A549 (cell line): Measurements from ENCODE around the gene PRG3. TPM values are rescaled to one million over a fixed set of nuclear protein-coding genes. Genes with fewer than 3 reads are reported as not detected.
"Not testable (repeated sequence)": the region's sequence is repeated elsewhere in the genome, so short reads cannot be mapped to it uniquely, and the experiment has no call there.

ENCODE experiments used
- ATAC-seq, 2 experiments: fragments of 200-7000 bp in 1 of 2; fragments of >200 bp in 1 of 2; cut with Nextera tagmentation in 1 of 2; cut with Tn5 transposase in 1 of 2; 3 replicates each; pipeline versions ENCODE4 v1.8.0 to v1.9.1; 2018 to 2020; ENCODE audit warnings: mild to moderate bottlenecking in 1 of 2, moderate library complexity in 1 of 2
- CTCF ChIA-PET: fragments of 300-600 bp; sonication (Branson Sonifier 250); formaldehyde crosslinking; extraction: SDS; loops from one replicate; lab custom pipeline; 2021; ENCODE audit warnings: antibody characterized with exemption, inconsistent platforms; lab: Yijun Ruan, JAX
- POLR2A ChIA-PET: fragments of 350-600 bp; formaldehyde crosslinking; extraction: SDS; loops from one replicate; lab custom pipeline; 2021; ENCODE audit warnings: antibody characterized with exemption, inconsistent platforms; lab: Yijun Ruan, JAX
- DNase-seq, 2 experiments: peaks; one replicate each; pipeline versions ENCODE4 v3.0.0 to v3.0.0-alpha.2; 2011 to 2016; ENCODE audit warnings: low read depth in 1 of 2, low spot score in 1 of 2
- FAIRE-seq: peaks from 2 replicates; lab custom pipeline; 2011; peaks lifted over from hg19 to GRCh38; lab: Jason Lieb, UNC
- H3K27ac ChIP-seq, 2 experiments: fragments of >200 bp; sonication (Bioruptor Twin); formaldehyde crosslinking; 3 replicates each; pipeline ENCODE4 v1.5.1; 2016 to 2017
- H3K4me1 ChIP-seq: fragments of >200 bp; sonication (Bioruptor Twin); formaldehyde crosslinking; 3 replicates; pipeline ENCODE4 v1.6.1; 2016
- H3K4me2 ChIP-seq: fragments of >200 bp; sonication (Bioruptor Twin); formaldehyde crosslinking; 3 replicates; pipeline ENCODE4 v1.6.1; 2016
- H3K4me3 ChIP-seq: fragments of >200 bp; sonication (Bioruptor Twin); formaldehyde crosslinking; 3 replicates; pipeline ENCODE4 v1.5.1; 2016
- H3K9me3 ChIP-seq: fragments of >200 bp; sonication (Bioruptor Twin); formaldehyde crosslinking; 3 replicates; pipeline ENCODE4 v1.6.1; 2016
- BHLHE40 ChIP-seq: IDR thresholded peaks from 2 replicates; pipeline ENCODE4 v1.6.1; 2012; ENCODE audit warnings: low read depth, low read length, inconsistent platforms
- CHD4 ChIP-seq: fragments of 200-600 bp; sonication (generic); IDR thresholded peaks from 2 replicates; pipeline ENCODE4 v1.6.1; 2016; ENCODE audit warnings: antibody characterized with exemption, mild to moderate bottlenecking, borderline replicate concordance
- CTCF ChIP-seq: fragments of >200 bp; sonication (Bioruptor Twin); formaldehyde crosslinking; IDR thresholded peaks from 3 replicates; pipeline ENCODE4 v1.5.1; 2016
- E2F6 ChIP-seq: IDR thresholded peaks from 2 replicates; pipeline ENCODE4 v1.6.1; 2012; ENCODE audit warnings: low read depth, borderline replicate concordance
- EHF ChIP-seq: fragments of 250-450 bp; sonication (Bioruptor Pico); IDR thresholded peaks from 2 replicates; pipeline ENCODE4 v1.5.0; 2020; ENCODE audit warnings: mild to moderate bottlenecking
- EHMT2 ChIP-seq: fragments of 200-600 bp; sonication (generic); IDR thresholded peaks from 2 replicates; pipeline ENCODE4 v1.6.1; 2016; ENCODE audit warnings: antibody characterized with exemption, low read depth, mild to moderate bottlenecking, moderate library complexity
- EP300 ChIP-seq, 2 experiments: fragments of >200 bp; sonication (Bioruptor Twin); formaldehyde crosslinking; IDR thresholded peaks; 2 replicates in 1 of 2; 3 replicates in 1 of 2; pipeline ENCODE4 v1.6.1; 2016 to 2017
- FOXS1 ChIP-seq: fragments of 250-450 bp; sonication (Bioruptor Pico); IDR thresholded peaks from 2 replicates; pipeline ENCODE4 v1.5.0; 2020; ENCODE audit warnings: mild to moderate bottlenecking, moderate library complexity
- GATA3 ChIP-seq: IDR thresholded peaks from 2 replicates; pipeline ENCODE4 v1.6.1; 2012; ENCODE audit warnings: borderline replicate concordance
- HDAC2 ChIP-seq: fragments of 200-600 bp; sonication (generic); IDR thresholded peaks from 2 replicates; pipeline ENCODE4 v1.6.1; 2016
- HES2 ChIP-seq: fragments of >200 bp; sonication (Bioruptor Twin); formaldehyde crosslinking; IDR thresholded peaks from 2 replicates; pipeline ENCODE4 v1.6.1; 2016
- HEYL ChIP-seq: fragments of 250-450 bp; sonication (Bioruptor Pico); IDR thresholded peaks from 2 replicates; pipeline ENCODE4 v1.8.0; 2021; ENCODE audit warnings: mild to moderate bottlenecking, moderate library complexity
- HOXA7 ChIP-seq: fragments of 250-450 bp; sonication (Bioruptor Pico); IDR thresholded peaks from 2 replicates; pipeline ENCODE4 v1.5.0; 2020; ENCODE audit warnings: mild to moderate bottlenecking, moderate library complexity
- JUNB ChIP-seq: fragments of >200 bp; sonication (Bioruptor Twin); formaldehyde crosslinking; IDR thresholded peaks from 2 replicates; pipeline ENCODE4 v1.6.1; 2016
- NPAS2 ChIP-seq: fragments of 250-450 bp; sonication (Bioruptor Pico); IDR thresholded peaks from 2 replicates; pipeline ENCODE4 v1.8.0; 2022; ENCODE audit warnings: mild to moderate bottlenecking, moderate library complexity, borderline replicate concordance
- NR3C1 ChIP-seq: fragments of >200 bp; sonication (Bioruptor Twin); formaldehyde crosslinking; IDR thresholded peaks from 3 replicates; pipeline ENCODE4 v1.6.1; 2017
- PHF8 ChIP-seq: fragments of 200-600 bp; sonication (generic); IDR thresholded peaks from 2 replicates; pipeline ENCODE4 v1.6.1; 2016; ENCODE audit warnings: low read depth, mild to moderate bottlenecking, antibody characterized with exemption, moderate library complexity, borderline replicate concordance
- POLR2A ChIP-seq: IDR thresholded peaks from 2 replicates; pipeline ENCODE4 v1.6.1; 2012; ENCODE audit warnings: mild to moderate bottlenecking, low read length
- RAD21 ChIP-seq, 2 experiments: fragments of >200 bp in 1 of 2; sonication (Bioruptor Twin) in 1 of 2; formaldehyde crosslinking in 1 of 2; IDR thresholded peaks in 1 of 2; conservative IDR thresholded peaks in 1 of 2; 2 replicates in 1 of 2; 3 replicates in 1 of 2; pipeline ENCODE4 v1.6.1; 2012 to 2018; ENCODE audit warnings: inconsistent platforms in 1 of 2
- RARB ChIP-seq: fragments of 250-450 bp; sonication (Bioruptor Pico); IDR thresholded peaks from 2 replicates; pipeline ENCODE4 v1.8.0; 2021; ENCODE audit warnings: mild to moderate bottlenecking, moderate library complexity
- REST ChIP-seq: fragments of 200-600 bp; sonication (generic); IDR thresholded peaks from 2 replicates; pipeline ENCODE4 v1.6.1; 2016; ENCODE audit warnings: antibody characterized with exemption, mild to moderate bottlenecking, moderate library complexity
- SMC3 ChIP-seq: fragments of >200 bp; sonication (Bioruptor Twin); formaldehyde crosslinking; IDR thresholded peaks from 3 replicates; pipeline ENCODE4 v1.6.1; 2018; ENCODE audit warnings: inconsistent platforms
- ZNF302 ChIP-seq: fragments of 250-450 bp; sonication (Bioruptor Pico); IDR thresholded peaks from 2 replicates; pipeline ENCODE4 v1.9.0; 2021; ENCODE audit warnings: inconsistent platforms, mild to moderate bottlenecking, moderate library complexity
- WGBS: methylation state at CpG from one replicate; pipeline ENCODE4 v1.1.6; 2017; ENCODE audit errors: missing lambda C conversion rate; 5-methylcytosine and 5-hydroxymethylcytosine counted together
- polyA plus RNA-seq, 4 experiments: library from polyadenylated mRNA; depleted of rRNA in 3 of 4; stranded (reverse); fragments of >200 nt; fragmentation: RNase III in 1 of 4; extraction: RNeasy Plus Mini Kit Qiagen cat#74134 plus additional on column Dnase treatment in 1 of 4; gene quantifications; 2 replicates in 3 of 4; 3 replicates in 1 of 4; pipeline ENCODE4 v1.2.3, GENCODE V29; 2011 to 2017

Gene PRG3
- polyA plus RNA-seq, 2 of the 4 experiments (the other 2 are of a cell fraction) = not detected

GRCh38 chr11:57338142-57338541 is 42.8 kb downstream of the PRG3 start, which contains the start of gene P2RX3:
Gene P2RX3, plus strand, starts transcription at chr11:57338352. Its CDS starts 199 bp downstream, at chr11:57338551.
- Histone ChIP-seq H3K4me2 (no peak within 1 kb of the TSS), H3K4me3 (no peak within 1 kb of the TSS), H3K4me1 (peaks cover 18% of the 10 kb centered on the region), H3K9me3 (no peaks in the 10 kb centered on the region), H3K27ac (no peak within 1 kb of the TSS)
- DNase-seq (no peak), ATAC-seq (no peak), FAIRE-seq (no peak)
- ChIA-PET CTCF (interaction anchor here (0.7 to 2.5 kb wide), 13 partner anchors 8 to 230 kb away, joined by 3 to 16 read pairs (median 3); partner anchors contain the start of gene UBE2L6), POLR2A (no interaction called here)
- TF ChIP-seq GATA3 = no peak
- no peak for TF ChIP-seq EP300 (IDR thresholded peaks at IDR 0.05)
- TF ChIP-seq HOXA7 (CRISPR knock-in tag) = no peak
- TF ChIP-seq PHF8 = no peak
- no peak for TF ChIP-seq RARB (CRISPR knock-in tag)
- TF ChIP-seq CHD4 = no peak
- TF ChIP-seq ZNF302 (CRISPR knock-in tag) = no peak
- no peak for TF ChIP-seq CTCF
- 17% methylated on average over 4 of the region's 4 CpGs for WGBS

- 91% methylated on average over 6 of the region's 6 CpGs for WGBS
- Histone ChIP-seq H3K27ac (peak overlapping the region in 1 of 2 experiments; percentile 99; a peak in 2 of 6 replicates), H3K4me1 (peaks cover 18% of the 10 kb centered on the region)
- H3K4me3 ChIP-seq, ATAC-seq, FAIRE-seq, H3K9me3 ChIP-seq, H3K4me2 ChIP-seq, DNase-seq: not testable (repeated sequence)
- ChIA-PET POLR2A (interaction anchor here (0.6 to 1.9 kb wide), 2 partner anchors 15 to 495 kb away, joined by 4 to 13 read pairs; no protein-coding TSS in a partner anchor), CTCF (interaction anchor here (2.5 kb wide), 1 partner anchor 9 kb away, joined by 10 read pairs; no protein-coding TSS in a partner anchor)
Measured at GRCh38 chr11:57336856-57337255, 44.1 kb downstream of the PRG3 start.

- DNase-seq (no peak), FAIRE-seq (peak; percentile 74), ATAC-seq (peak in 1 of 2 experiments; percentile 7; a peak in 1 of 6 replicates)
- H3K4me1 ChIP-seq = peaks cover 18% of the 10 kb centered on the region
- CTCF ChIA-PET = interaction anchor here (0.9 to 2.5 kb wide), 3 partner anchors 9 to 13 kb away, joined by 5 to 10 read pairs (median 8); no protein-coding TSS in a partner anchor
- peak overlapping the region; percentile 81 for H3K4me3 ChIP-seq
- peak overlapping the region; percentile 99 for H3K4me2 ChIP-seq
- no peaks in the 10 kb centered on the region for H3K9me3 ChIP-seq
- 38% methylated on average over 12 of the region's 12 CpGs for WGBS
- POLR2A ChIA-PET = interaction anchor here (1.0 to 2.5 kb wide), 7 partner anchors 9 to 405 kb away, joined by 3 to 35 read pairs (median 5); partner anchors contain the start of genes SELENOH and TNKS1BP1
- H3K27ac ChIP-seq = peak overlapping the region; percentile 95 to 99
- no peak for TF ChIP-seq NPAS2 (CRISPR knock-in tag)
- no peak for TF ChIP-seq BHLHE40
- TF ChIP-seq HDAC2 = no peak
- no peak for TF ChIP-seq POLR2A
- no peak for TF ChIP-seq CTCF
- TF ChIP-seq EHF (CRISPR knock-in tag) = no peak
- no peak for TF ChIP-seq HOXA7 (CRISPR knock-in tag)
- no peak for TF ChIP-seq HEYL (CRISPR knock-in tag)
- no peak for TF ChIP-seq EHMT2
- TF ChIP-seq JUNB = no peak
- TF ChIP-seq FOXS1 = no peak
- TF ChIP-seq E2F6 = no peak
- TF ChIP-seq SMC3 = no peak
- no peak for TF ChIP-seq NR3C1
- no peak for TF ChIP-seq HES2
- no peak for TF ChIP-seq REST
- no peak for TF ChIP-seq RAD21 (conservative IDR thresholded peaks at IDR 0.05 in 1 of 2, IDR thresholded peaks at IDR 0.05 in 1 of 2)
- TF ChIP-seq GATA3 = no peak
Measured at GRCh38 chr11:57336111-57336666, 44.8 kb downstream of the PRG3 start.
